K562 (cell line): Measurements from ENCODE around the gene ALG8. TPM values are rescaled to one million over a fixed set of nuclear protein-coding genes. Genes with fewer than 3 reads are reported as not detected.

Experiments
- ATAC-seq: fragments of 200-7000 bp; cut with Tn5 transposase; 3 replicates; pipeline ENCODE4 v1.9.1; 2020; ENCODE audit warnings: moderate library complexity
- BruUV-seq: library from RNA; stranded (reverse); fragments of 400-500 nt; replicated peaks from 2 replicates; lab custom pipeline; 2021; lab: Mats Ljungman, UMichigan
- CTCF ChIA-PET: fragments of 300-600 bp; formaldehyde crosslinking; extraction: SDS; loops from one replicate; lab custom pipeline; 2021; ENCODE audit warnings: low intra/inter-chr PET ratio; lab: Yijun Ruan, JAX
- POLR2A ChIA-PET: fragments of 300-600, 350-650 bp; sonication (Branson Sonifier 250); formaldehyde crosslinking; extraction: SDS; loops from one replicate; lab custom pipeline; 2021; ENCODE audit warnings: antibody characterized with exemption, inconsistent platforms; lab: Yijun Ruan, JAX
- DNase-seq, 4 experiments: peaks; one replicate each; pipeline versions ENCODE4 v3.0.0 to v3.0.0-alpha.2; 2011 to 2018; ENCODE audit warnings: low spot score in 3 of 4, mixed read lengths in 3 of 4; ENCODE audit errors: extremely low read depth in 1 of 4
- FAIRE-seq: peaks from 2 replicates; lab custom pipeline; 2011; peaks lifted over from hg19 to GRCh38; lab: Jason Lieb, UNC
- H2AFZ ChIP-seq: 2 replicates; pipeline ENCODE4 v1.6.0; 2011; ENCODE audit warnings: low read depth, low read length, control low read depth, inconsistent platforms
- H3K27ac ChIP-seq: fragments of 200-600 bp; 3 replicates; pipeline ENCODE4 v1.8.0; 2011; ENCODE audit warnings: low read depth, mild to moderate bottlenecking, control low read depth, inconsistent platforms, low read length, moderate library complexity, mixed read lengths; ENCODE audit errors: extremely low read depth
- H3K27me3 ChIP-seq, 2 experiments: fragments of 300-600 bp in 1 of 2; 2 replicates in 1 of 2; 3 replicates in 1 of 2; pipeline versions ENCODE4 v1.6.0 to v1.8.0; 2011; ENCODE audit warnings: inconsistent platforms in 2 of 2, low read length in 2 of 2, mild to moderate bottlenecking in 1 of 2, mixed read lengths in 1 of 2, moderate library complexity in 1 of 2; ENCODE audit not compliant: control insufficient read depth in 2 of 2, insufficient read depth in 2 of 2
- H3K36me3 ChIP-seq: fragments of 300-600 bp; 3 replicates; pipeline ENCODE4 v1.8.0; 2011; ENCODE audit warnings: mild to moderate bottlenecking, low read length, inconsistent platforms; ENCODE audit not compliant: control insufficient read depth, insufficient read depth
- H3K4me1 ChIP-seq, 2 experiments: fragments of 200-600 bp in 1 of 2; replicated peaks in 1 of 2; 2 replicates in 1 of 2; 3 replicates in 1 of 2; pipeline versions ENCODE4 v1.5.1 to v1.8.0; 2011; ENCODE audit warnings: inconsistent platforms in 2 of 2, low read length in 2 of 2, mild to moderate bottlenecking in 1 of 2, mixed read lengths in 1 of 2, moderate library complexity in 1 of 2; ENCODE audit not compliant: control insufficient read depth in 2 of 2, insufficient read depth in 2 of 2
- H3K4me2 ChIP-seq: 2 replicates; pipeline ENCODE4 v1.6.1; 2011; ENCODE audit warnings: low read length, control low read depth, inconsistent platforms, mixed read lengths; ENCODE audit not compliant: insufficient read depth
- H3K4me3 ChIP-seq: fragments of 200-600 bp; sonication (generic), shearing (Covaris generic); 2 replicates; pipeline ENCODE4 v1.5.1; 2016; ENCODE audit warnings: control low read depth, inconsistent platforms
- H3K79me2 ChIP-seq: fragments of 200-600 bp; 3 replicates; pipeline ENCODE4 v1.8.0; 2011; ENCODE audit warnings: low read length, inconsistent platforms; ENCODE audit not compliant: control insufficient read depth, insufficient read depth
- H3K9ac ChIP-seq, 2 experiments: 2 replicates each; pipeline versions ENCODE4 v1.6.0 to v1.6.1; 2011; ENCODE audit warnings: low read depth in 2 of 2, low read length in 2 of 2, control low read depth in 1 of 2, inconsistent platforms in 1 of 2, mild to moderate bottlenecking in 1 of 2, mixed read lengths in 1 of 2; ENCODE audit not compliant: insufficient read depth in 1 of 2
- H3K9me1 ChIP-seq: one replicate; pipeline ENCODE4 v1.6.0; 2011; ENCODE audit warnings: inconsistent platforms, mild to moderate bottlenecking, low read length, moderate library complexity; ENCODE audit not compliant: control insufficient read depth, insufficient read depth
- H3K9me3 ChIP-seq: replicated peaks from 2 replicates; pipeline ENCODE4 v1.5.1; 2011; ENCODE audit warnings: low read depth, low read length, inconsistent platforms; ENCODE audit not compliant: control insufficient read depth, insufficient read depth
- H4K20me1 ChIP-seq: replicated peaks from 2 replicates; pipeline ENCODE4 v1.6.1; 2011; ENCODE audit warnings: low read length, inconsistent platforms, mixed read lengths; ENCODE audit not compliant: control insufficient read depth, insufficient read depth
- BMI1 ChIP-seq: fragments of 150-350 bp; IDR thresholded peaks from 2 replicates; pipeline ENCODE4 v1.6.1; 2014; ENCODE audit warnings: low read length
- CREBBP ChIP-seq: IDR thresholded peaks from one replicate; pipeline ENCODE4 v1.6.1; 2012; ENCODE audit warnings: low read depth, mild to moderate bottlenecking, control low read depth, inconsistent platforms, low read length
- CSDE1 ChIP-seq, 2 experiments: fragments of 450-650 bp; IDR thresholded peaks; 2 replicates each; pipeline ENCODE4 v1.6.1; 2016; ENCODE audit warnings: mild to moderate bottlenecking in 1 of 2
- E2F8 ChIP-seq: fragments of 450-650 bp; IDR thresholded peaks from 2 replicates; pipeline ENCODE4 v1.7.1; 2018; ENCODE audit warnings: mild to moderate bottlenecking, low read depth; ENCODE audit not compliant: partially characterized antibody
- FOXJ3 ChIP-seq: sonication (generic); formaldehyde crosslinking; IDR thresholded peaks from 2 replicates; pipeline ENCODE4 v1.4.0; 2020; ENCODE audit warnings: mild to moderate bottlenecking, missing genetic modification reagents
- HDAC6 ChIP-seq: IDR thresholded peaks from 2 replicates; pipeline ENCODE4 v1.6.1; 2012; ENCODE audit warnings: low read depth, mild to moderate bottlenecking, control low read depth, inconsistent platforms, low read length, moderate library complexity
- LEF1 ChIP-seq: fragments of 450-650 bp; IDR thresholded peaks from 2 replicates; pipeline ENCODE4 v1.6.1; 2016; ENCODE audit warnings: mild to moderate bottlenecking
- MAZ ChIP-seq, 2 experiments: fragments of 450-650 bp in 1 of 2; sonication (generic) in 1 of 2; formaldehyde crosslinking; IDR thresholded peaks in 1 of 2; conservative IDR thresholded peaks in 1 of 2; 2 replicates each; pipeline versions ENCODE4 v1.4.0 to v1.5.0; 2020; ENCODE audit warnings: mild to moderate bottlenecking in 1 of 2, missing genetic modification reagents in 1 of 2
- PHB ChIP-seq: fragments of 250-450 bp; sonication (Bioruptor Pico); IDR thresholded peaks from 2 replicates; pipeline ENCODE4 v1.5.0; 2021
- POLR2A ChIP-seq: fragments of 450-650 bp; conservative IDR thresholded peaks from 2 replicates; pipeline ENCODE4 v1.6.1; 2016
- SFPQ ChIP-seq: fragments of 200-400 bp; formaldehyde crosslinking; IDR thresholded peaks from 2 replicates; pipeline ENCODE4 v1.6.1; 2017; ENCODE audit warnings: mild to moderate bottlenecking, low read depth, low read length, moderate library complexity
- SMAD3 ChIP-seq: fragments of 450-650 bp; formaldehyde crosslinking; conservative IDR thresholded peaks from 2 replicates; pipeline ENCODE4 v1.4.0; 2020; ENCODE audit warnings: mild to moderate bottlenecking
- SMARCE1 ChIP-seq: fragments of 450-650 bp; IDR thresholded peaks from 2 replicates; pipeline ENCODE4 v1.7.1; 2016; ENCODE audit warnings: mild to moderate bottlenecking
- TAL1 ChIP-seq: fragments of 450-650 bp; IDR thresholded peaks from 2 replicates; pipeline ENCODE4 v1.6.1; 2016; ENCODE audit warnings: mild to moderate bottlenecking
- TCF7L2 ChIP-seq: fragments of 150-350 bp; IDR thresholded peaks from 2 replicates; pipeline ENCODE4 v1.6.1; 2016; ENCODE audit warnings: low read depth, mild to moderate bottlenecking, low read length, moderate library complexity
- ZNF507 ChIP-seq: conservative IDR thresholded peaks from 2 replicates; pipeline ENCODE4 v1.6.1; 2017; ENCODE audit warnings: missing genetic modification characterization, missing compliant biosample characterization
- ZNF740 ChIP-seq, 3 experiments: fragments of 200-800 bp in 1 of 3; sonication (Bioruptor generic) in 1 of 3; sonication (generic) in 1 of 3; formaldehyde crosslinking in 1 of 3; IDR thresholded peaks; 2 replicates each; pipeline versions ENCODE4 v1.6.1 to v1.8.0; 2016 to 2022; ENCODE audit warnings: mild to moderate bottlenecking in 2 of 3, missing compliant biosample characterization in 2 of 3, missing genetic modification characterization in 2 of 3, missing genetic modification reagents in 1 of 3
- WGBS: fragments of 100-300 bp; shearing (Covaris generic); methylation state at CpG from one replicate; pipeline ENCODE4 v1.1.6; 2016; ENCODE audit warnings: low coverage, mixed read lengths; ENCODE audit not compliant: insufficient coverage; ENCODE audit errors: missing lambda C conversion rate; 5-methylcytosine and 5-hydroxymethylcytosine counted together
- in situ Hi-C: fragments of 300-500 bp; cut with MboI; formaldehyde crosslinking; loops from 4 replicates; pipeline ENCODE4 v1.15.0; 2018; ENCODE audit warnings: inconsistent platforms, mixed read lengths
- intact Hi-C: fragments of 100-400 bp; cut with micrococcal nuclease; formaldehyde crosslinking; loops from 2 replicates; pipeline ENCODE4 v1.14.2; 2022
- polyA plus RNA-seq, 8 experiments: library from polyadenylated mRNA; depleted of rRNA in 4 of 8; stranded (reverse) in 5 of 8; unstranded in 3 of 8; fragments of >200 nt; fragmentation: Nextera tagmentation in 2 of 8; fragmentation: Illumina TruSeq in 1 of 8; extraction: Ambion mirVana in 2 of 8; extraction: Trizol in 1 of 8; gene quantifications; 2 replicates each; pipeline versions ENCODE4 v1.2.1 to v1.2.3, GENCODE V29; 2011 to 2014; ENCODE audit warnings: inconsistent platforms in 1 of 8, missing spikeins in 1 of 8
- total RNA-seq, 7 experiments: library from RNA; depleted of rRNA in 6 of 7; stranded (reverse); fragments of >200 nt in 6 of 7; fragmentation: Illumina TruSeq in 2 of 7; extraction: Trizol in 2 of 7; gene quantifications; 2 replicates each; pipeline versions ENCODE4 v1.2.1 to v1.2.3, GENCODE V29; 2011 to 2021; ENCODE audit warnings: low replicate concordance in 1 of 7

ALG8 gene
- total and polyA plus RNA-seq, 9 of the 15 experiments (the other 6 are each of a cell fraction or from before 2014, with no cell fraction given), result 59.3 to 189 (median 106) TPM

- DNase-seq, result no peak
- peak overlapping the region; percentile 91 for H3K27ac ChIP-seq
- peak in 1 of 2 experiments; percentile 20; a peak in 1 of 4 replicates for TF ChIP-seq MAZ (CRISPR knock-in tag; conservative IDR thresholded peaks at IDR 0.05 in 1 of 2, IDR thresholded peaks at IDR 0.05 in 1 of 2)
- TF ChIP-seq HDAC6, result no peak
- TF ChIP-seq LEF1, result no peak
- no peak for TF ChIP-seq ZNF507 (tag)
- no peak for TF ChIP-seq SMAD3 (CRISPR knock-in tag)
- TF ChIP-seq FOXJ3, result no peak
- no peak for TF ChIP-seq TAL1
- TF ChIP-seq E2F8, result no peak
- no peak for TF ChIP-seq SFPQ
- TF ChIP-seq TCF7L2, result no peak
- no peak for TF ChIP-seq PHB (CRISPR knock-in tag)
- TF ChIP-seq POLR2A, result no peak
- TF ChIP-seq ZNF740 (CRISPR knock-in tag; IDR thresholded peaks at IDR 0.05), result no peak
- TF ChIP-seq ZNF740 (tag; IDR thresholded peaks at IDR 0.05), result no peak
- TF ChIP-seq CREBBP, result no peak
- TF ChIP-seq BMI1, result no peak
- no peak for TF ChIP-seq SMARCE1
- TF ChIP-seq CSDE1 (IDR thresholded peaks at IDR 0.05), result 0 out of 4 replicates have a peak, but pooled peaks of 1 of the 2 experiments have one; percentile 62
- peak overlapping the region; percentile 98 for H3K4me2 ChIP-seq
- H3K9me1 ChIP-seq, result no peaks in the 10 kb centered on the region
- no TSS peak for BruUV-seq
- H3K27me3 ChIP-seq, result no peaks in the 10 kb centered on the region
- H3K79me2 ChIP-seq, result peaks cover 56% of the 10 kb centered on the region
- H3K4me3 ChIP-seq, result peak overlapping the region; percentile 59
- H3K4me1 ChIP-seq, result peaks cover 15 to 17% of the 10 kb centered on the region in 2 experiments; a peak in 4 of 5 replicates
- in situ Hi-C loops, result no loop called here
- POLR2A ChIA-PET, result interaction anchor here (0.6 to 2.5 kb wide), 2 partner anchors 7 to 49 kb away, joined by 6 to 12 read pairs; no protein-coding TSS in a partner anchor
- intact Hi-C loops, result loop anchor here (2.0 kb wide), 1 partner anchor 59 kb away; the partner anchor contains the start of gene NDUFC2
- peaks cover 45% of the 10 kb centered on the region for H3K36me3 ChIP-seq
- no peaks in the 10 kb centered on the region for H4K20me1 ChIP-seq
- CTCF ChIA-PET, result no interaction called here
- no peak for FAIRE-seq
- ATAC-seq, result no peak
- WGBS, result 68% methylated on average over 4 of the region's 4 CpGs
- peak overlapping the region in 1 of 2 experiments; percentile 94; a peak in 2 of 4 replicates for H3K9ac ChIP-seq
- peaks cover 6% of the 10 kb centered on the region for H3K9me3 ChIP-seq
- H2AFZ ChIP-seq, result no peak overlapping the region
Measured at GRCh38 chr11:78138291-78138690, 1.1 kb downstream of the ALG8 start.
